Ovary (tissue), 9 donors: ENCODE results near the gene SCD5. TPM values are rescaled to one million over a fixed set of nuclear protein-coding genes. Genes with fewer than 3 reads are reported as not detected.

Experiments
- DNase-seq, 5 donors: peaks; one replicate each; pipeline ENCODE4 v3.0.0-alpha.2; 2019 to 2020
- H3K27ac ChIP-seq, 2 donors: fragments of 200-600 bp; one replicate each; pipeline versions ENCODE4 v1.5.1 to v1.8.0; 2019 to 2022
- H3K27me3 ChIP-seq: fragments of 200-600 bp; one replicate; pipeline ENCODE4 v1.8.0; 2022
- H3K36me3 ChIP-seq: fragments of 200-600 bp; sonication (generic); one replicate; pipeline ENCODE4 v1.5.1; 2019
- H3K4me1 ChIP-seq: one replicate; pipeline ENCODE4 v1.8.1; 2013; ENCODE audit warnings: mild to moderate bottlenecking, moderate library complexity; ENCODE audit not compliant: insufficient read depth
- H3K4me3 ChIP-seq: fragments of 200-600 bp; sonication (generic); one replicate; pipeline ENCODE4 v1.5.1; 2017
- H3K9me3 ChIP-seq, 2 donors: fragments of 200-600 bp in 1 of 2; sonication (generic) in 1 of 2; one replicate each; pipeline versions ENCODE4 v1.5.1 to v1.8.1; 2013 to 2019; ENCODE audit warnings: mild to moderate bottlenecking in 1 of 2, moderate library complexity in 1 of 2
- EP300 ChIP-seq: sonication (generic); formaldehyde crosslinking; IDR thresholded peaks from one replicate; pipeline ENCODE4 v1.6.1; 2017; ENCODE audit warnings: antibody characterized with exemption
- POLR2A ChIP-seq: fragments of 450-650 bp; IDR thresholded peaks from one replicate; pipeline ENCODE4 v1.6.1; 2017; ENCODE audit warnings: antibody characterized with exemption, mild to moderate bottlenecking, moderate library complexity
- WGBS, 3 donors: extraction: QIAGEN DNeasy Blood & Tissue Kit in 1 of 3; methylation state at CpG; one replicate each; pipeline versions ENCODE4 v1.1.5 to v1.1.7; 2013 to 2017; 5-methylcytosine and 5-hydroxymethylcytosine counted together
- intact Hi-C, 4 donors: fragments of 100-400 bp; cut with DNase I; formaldehyde crosslinking; loops; one replicate each; pipeline versions ENCODE4 v1.11.0 to v1.15.1; 2022 to 2023
- polyA plus RNA-seq, 2 donors: library from polyadenylated mRNA; stranded (reverse); fragments of 200-250 nt in 1 of 2; fragments of 350-450 nt in 1 of 2; fragmentation: Illumina TruSeq in 1 of 2; extraction: RNeasy Lipid Tissue Mini Kit (QIAGEN cat#74804) in 1 of 2; gene quantifications; one replicate each; pipeline ENCODE4 v1.2.3, GENCODE V29; 2013 to 2014
- total RNA-seq, 7 donors: library from RNA; depleted of rRNA in 2 of 7; stranded (reverse); fragments of >200 nt in 2 of 7; fragmentation: NEBNext Ultra II Directional in 3 of 7; extraction: Animal tissue kit (Norgen Biotek cat#: 25700) in 3 of 7; gene quantifications; one replicate each; pipeline versions ENCODE4 v1.1.0 to v1.2.4, GENCODE V29; 2016 to 2023
- TF ChIP-seq, protein P1 (sequence below), 3 donors: fragments of 450-650 bp in 2 of 3; fragments of 200-600 bp in 1 of 3; IDR thresholded peaks; one replicate each; pipeline versions ENCODE4 v1.5.1 to v1.8.0; 2016 to 2022; ENCODE audit warnings: antibody characterized with exemption in 3 of 3, mild to moderate bottlenecking in 1 of 3
- donor health status: DM: no; HTN: no; CAD: no; lungs with moderate emphysema.
- donor health status: DM: no; HTN: no; CAD: no.
- donor health status: Bipolar disorder and iron deficiency.
- donor health status: DM: yes; HTN: yes; CAD: no.
- donor health status: DM: no; HTN: no; CAD: no.
- donor health status: DM: yes; HTN: yes; CAD: no.

The SCD5 gene
- total and polyA plus RNA-seq, 9 donors = 96.3 to 203 (median 119) TPM

DNA sequence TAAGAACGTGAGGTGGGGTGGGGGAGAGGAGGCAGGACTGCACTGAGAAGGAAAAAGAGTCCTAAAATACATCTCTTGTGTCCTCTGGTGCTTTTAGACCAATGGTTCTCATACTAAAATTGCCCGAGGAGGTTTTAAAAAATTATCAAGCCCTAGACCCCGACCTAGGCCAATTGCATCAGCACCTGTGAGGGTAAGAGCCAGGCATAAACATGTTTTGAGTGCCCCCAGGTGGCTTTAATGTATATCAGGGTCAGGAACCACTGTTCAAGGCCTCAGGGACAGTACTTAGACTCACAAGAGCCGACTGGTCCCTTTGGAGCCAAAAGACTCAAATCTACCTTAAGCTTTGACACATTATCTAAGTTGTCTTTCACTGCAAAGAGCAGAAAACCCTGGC is 199.3 kb downstream of the SCD5 start:
- TF ChIP-seq EP300 (no peak), POLR2A (no peak)
- TF ChIP-seq, protein P1, sequence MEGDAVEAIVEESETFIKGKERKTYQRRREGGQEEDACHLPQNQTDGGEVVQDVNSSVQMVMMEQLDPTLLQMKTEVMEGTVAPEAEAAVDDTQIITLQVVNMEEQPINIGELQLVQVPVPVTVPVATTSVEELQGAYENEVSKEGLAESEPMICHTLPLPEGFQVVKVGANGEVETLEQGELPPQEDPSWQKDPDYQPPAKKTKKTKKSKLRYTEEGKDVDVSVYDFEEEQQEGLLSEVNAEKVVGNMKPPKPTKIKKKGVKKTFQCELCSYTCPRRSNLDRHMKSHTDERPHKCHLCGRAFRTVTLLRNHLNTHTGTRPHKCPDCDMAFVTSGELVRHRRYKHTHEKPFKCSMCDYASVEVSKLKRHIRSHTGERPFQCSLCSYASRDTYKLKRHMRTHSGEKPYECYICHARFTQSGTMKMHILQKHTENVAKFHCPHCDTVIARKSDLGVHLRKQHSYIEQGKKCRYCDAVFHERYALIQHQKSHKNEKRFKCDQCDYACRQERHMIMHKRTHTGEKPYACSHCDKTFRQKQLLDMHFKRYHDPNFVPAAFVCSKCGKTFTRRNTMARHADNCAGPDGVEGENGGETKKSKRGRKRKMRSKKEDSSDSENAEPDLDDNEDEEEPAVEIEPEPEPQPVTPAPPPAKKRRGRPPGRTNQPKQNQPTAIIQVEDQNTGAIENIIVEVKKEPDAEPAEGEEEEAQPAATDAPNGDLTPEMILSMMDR (IDR thresholded peaks at IDR 0.05) = no peak
- no peak overlapping the region for H3K27ac ChIP-seq
- H3K36me3 ChIP-seq = no peaks in the 10 kb centered on the region
- intact Hi-C loops = no loop called here
- DNase-seq = no peak
- 84 to 87% (median 84%) methylated on average over 4 of the region's 4 CpGs for WGBS, 3 donors
- no peaks in the 10 kb centered on the region for H3K9me3 ChIP-seq
- H3K27me3 ChIP-seq = no peaks in the 10 kb centered on the region
- H3K4me3 ChIP-seq = no peak overlapping the region
- H3K4me1 ChIP-seq = no peaks in the 10 kb centered on the region

DNA sequence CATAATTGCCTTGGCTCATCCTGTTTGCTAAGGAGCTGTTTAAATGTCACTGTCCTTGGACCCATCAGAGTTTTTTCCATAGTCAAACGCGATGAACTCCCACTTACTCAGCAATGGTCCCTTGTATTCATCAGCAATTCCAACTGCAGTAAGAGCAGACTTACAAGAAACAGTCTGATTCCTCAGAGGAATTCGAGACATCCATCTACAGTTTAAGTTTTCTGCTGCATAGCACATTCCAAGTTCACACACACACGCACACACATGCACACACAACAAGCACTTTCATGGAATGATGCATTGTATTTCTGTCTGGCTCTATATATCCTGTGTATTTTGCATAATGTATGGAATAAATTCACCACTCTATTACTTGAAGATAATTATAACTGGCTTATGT is 204.1 kb downstream of the SCD5 start:
- Histone ChIP-seq H3K4me3 (no peak overlapping the region), H3K9me3 (no peaks in the 10 kb centered on the region), H3K4me1 (no peaks in the 10 kb centered on the region), H3K27ac (no peak overlapping the region), H3K27me3 (no peaks in the 10 kb centered on the region), H3K36me3 (no peaks in the 10 kb centered on the region)
- no peak for DNase-seq
- no peak for TF ChIP-seq POLR2A
- no peak for TF ChIP-seq EP300
- TF ChIP-seq, protein P1 (IDR thresholded peaks at IDR 0.05) = no peak
- intact Hi-C loops = no loop called here
- WGBS, 3 donors = 51 to 55% (median 54%) methylated on average over 4 of the region's 4 CpGs

DNA sequence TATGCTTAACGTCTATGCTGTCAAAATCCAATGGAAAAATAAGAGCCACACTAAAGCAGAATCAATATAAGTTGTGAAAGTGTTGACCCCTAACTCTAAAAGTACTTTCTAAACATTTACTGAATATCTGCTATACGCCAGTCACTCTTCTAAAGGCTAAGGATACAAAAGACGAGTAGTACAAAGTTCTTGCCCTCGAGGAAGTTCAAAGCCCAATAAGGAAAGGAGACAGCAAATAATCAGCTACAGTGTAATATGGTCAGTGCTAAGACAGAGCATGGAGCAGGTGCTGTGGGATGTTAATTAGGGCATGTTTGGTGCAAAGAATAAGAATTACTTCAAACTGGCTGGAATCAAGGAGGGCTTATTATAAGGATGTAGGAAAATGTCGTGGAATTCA is 205.2 kb downstream of the SCD5 start:
- TF ChIP-seq, protein P1 (IDR thresholded peaks at IDR 0.05) = no peak
- no peak for TF ChIP-seq EP300
- no peak for TF ChIP-seq POLR2A
- Histone ChIP-seq H3K36me3 (no peaks in the 10 kb centered on the region), H3K4me3 (no peak overlapping the region), H3K27me3 (no peaks in the 10 kb centered on the region), H3K9me3 (no peaks in the 10 kb centered on the region), H3K27ac (no peak overlapping the region), H3K4me1 (no peaks in the 10 kb centered on the region)
- no peak for DNase-seq
- intact Hi-C loops = no loop called here
- WGBS, 3 donors = 84 to 85% (median 85%) methylated on average over 5 of the region's 5 CpGs

- no peaks in the 10 kb centered on the region for H3K36me3 ChIP-seq
Measured at GRCh38 chr4:82592639-82593038, 206.0 kb downstream of the SCD5 start.

DNA sequence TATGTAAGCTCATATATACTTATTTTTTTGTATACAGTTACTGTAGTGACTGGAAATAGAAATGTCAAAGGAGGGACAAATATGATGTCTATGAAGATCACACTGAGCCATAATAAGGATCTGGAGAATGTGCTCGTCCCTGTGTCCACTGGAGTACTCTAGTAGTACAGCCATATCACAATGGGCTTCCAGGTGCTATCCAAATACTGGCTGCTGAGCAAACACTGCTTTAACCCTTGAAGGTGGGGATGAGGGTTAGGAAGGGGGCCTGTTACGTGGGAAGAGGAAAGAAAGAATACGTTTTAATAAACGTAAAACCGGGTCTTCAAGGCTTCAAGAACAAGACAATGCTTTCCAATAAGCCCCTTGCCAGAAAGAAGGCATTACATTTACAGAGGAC is 207.0 kb downstream of the SCD5 start:
- H3K9me3 ChIP-seq = no peaks in the 10 kb centered on the region
- H3K36me3 ChIP-seq = no peaks in the 10 kb centered on the region
- intact Hi-C loops = no loop called here
- no peak for DNase-seq
- 80 to 87% (median 87%) methylated on average over 5 of the region's 5 CpGs for WGBS, 3 donors
- H3K27ac ChIP-seq = no peak overlapping the region
- H3K27me3 ChIP-seq = no peaks in the 10 kb centered on the region
- TF ChIP-seq, protein P1 (IDR thresholded peaks at IDR 0.05) = no peak
- TF ChIP-seq POLR2A (no peak), EP300 (no peak)
- no peak overlapping the region for H3K4me3 ChIP-seq
- no peaks in the 10 kb centered on the region for H3K4me1 ChIP-seq

More at GRCh38 chr4:82592639-82593038, 206.0 kb downstream of the SCD5 start:
- no peak for DNase-seq
- H3K27ac ChIP-seq = no peak overlapping the region
- no peaks in the 10 kb centered on the region for H3K4me1 ChIP-seq
- H3K9me3 ChIP-seq = no peaks in the 10 kb centered on the region
- no peaks in the 10 kb centered on the region for H3K27me3 ChIP-seq
- no peak overlapping the region for H3K4me3 ChIP-seq
- TF ChIP-seq POLR2A = no peak
- intact Hi-C loops = no loop called here
- 91 to 96% (median 93%) methylated on average over 3 of the region's 3 CpGs for WGBS, 3 donors
